GM19397 (cell line): Measurements from ENCODE around the gene DYNLT5.
"Not testable (repeated sequence)": the region's sequence is repeated elsewhere in the genome, so short reads cannot be mapped to it uniquely, and the experiment has no call there.

Source experiments
- ATAC-seq: cut with Tn5 transposase; IDR thresholded peaks from one replicate; pipeline ENCODE4 v1.9.1; 2021; ENCODE audit warnings: mild to moderate bottlenecking, moderate library complexity; ENCODE audit not compliant: unreplicated experiment

Gene DYNLT5, protein sequence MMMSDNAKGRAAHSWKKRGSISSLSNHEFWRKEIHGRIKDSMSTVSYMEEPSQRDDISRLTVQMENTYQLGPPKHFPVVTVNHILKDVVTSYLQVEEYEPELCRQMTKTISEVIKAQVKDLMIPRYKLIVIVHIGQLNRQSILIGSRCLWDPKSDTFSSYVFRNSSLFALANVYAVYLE

DNA sequence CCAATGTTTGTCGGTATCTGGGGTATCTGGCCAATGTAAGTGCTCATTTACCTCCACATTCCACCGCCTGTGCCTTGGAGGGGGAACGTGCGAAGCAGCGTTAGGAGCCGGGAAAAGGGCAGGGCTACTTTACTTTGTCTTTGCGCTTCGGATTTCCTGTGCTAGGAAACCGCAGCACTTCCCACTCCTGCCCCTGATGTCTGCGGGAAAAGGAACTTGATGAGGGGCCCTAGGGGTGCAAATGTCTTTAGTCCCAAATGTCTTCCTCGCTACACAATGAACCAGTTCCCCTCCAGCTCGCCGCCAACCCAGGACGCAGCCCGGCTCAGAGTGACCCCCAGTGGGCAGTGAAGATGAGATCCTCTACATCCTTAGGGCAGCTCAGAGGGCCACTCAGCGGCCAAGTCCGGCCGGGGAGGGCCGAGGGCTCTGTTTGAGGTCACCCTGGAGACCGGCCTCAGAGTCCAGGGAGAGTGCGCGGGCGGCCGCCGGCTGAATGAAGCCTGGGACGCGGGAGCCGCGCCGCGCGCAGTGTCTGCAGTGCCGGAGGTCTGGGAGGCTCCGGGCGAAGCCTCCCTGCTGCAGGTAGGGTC, at the start of gene DYNLT5:
TSS of gene DYNLT5 (plus strand) at position 460 of the 593 bp plus-strand sequence. CDS start 2,200 bp downstream, outside the sequence.
- peak; percentile 51 for ATAC-seq

DNA sequence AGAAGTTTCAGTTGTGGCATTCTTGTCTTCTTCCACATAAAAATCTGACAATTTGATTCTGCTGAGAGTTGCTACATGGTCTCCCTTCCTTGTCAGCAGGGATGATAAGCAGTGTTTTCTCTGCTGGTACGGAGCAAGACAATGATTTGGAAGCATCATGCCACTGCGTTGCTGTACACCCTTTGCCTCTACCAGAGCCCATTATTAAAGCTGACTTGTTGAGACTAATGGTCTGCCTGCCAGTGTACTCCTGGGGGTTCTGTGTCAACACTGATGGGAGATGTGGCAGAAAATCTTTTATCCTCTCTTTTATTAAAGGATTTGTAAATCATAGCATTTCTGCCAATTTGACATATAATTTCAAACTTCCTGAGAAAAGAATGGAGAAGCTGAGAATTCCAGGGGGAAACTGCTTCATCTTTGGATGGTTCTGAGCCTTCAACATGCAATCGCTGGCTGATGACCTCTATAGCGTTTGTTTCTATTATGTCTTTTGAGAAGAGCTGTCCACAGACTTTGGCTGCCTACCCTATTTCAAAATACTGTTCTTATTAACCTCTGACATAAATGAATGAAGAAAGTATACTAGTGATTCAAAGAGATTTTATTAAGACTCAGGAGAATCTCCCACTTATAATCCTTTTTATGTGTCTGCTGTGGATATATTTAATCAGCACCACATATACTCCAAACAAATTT, 47.9 kb upstream of the DYNLT5 start:
- no peak for ATAC-seq

DNA sequence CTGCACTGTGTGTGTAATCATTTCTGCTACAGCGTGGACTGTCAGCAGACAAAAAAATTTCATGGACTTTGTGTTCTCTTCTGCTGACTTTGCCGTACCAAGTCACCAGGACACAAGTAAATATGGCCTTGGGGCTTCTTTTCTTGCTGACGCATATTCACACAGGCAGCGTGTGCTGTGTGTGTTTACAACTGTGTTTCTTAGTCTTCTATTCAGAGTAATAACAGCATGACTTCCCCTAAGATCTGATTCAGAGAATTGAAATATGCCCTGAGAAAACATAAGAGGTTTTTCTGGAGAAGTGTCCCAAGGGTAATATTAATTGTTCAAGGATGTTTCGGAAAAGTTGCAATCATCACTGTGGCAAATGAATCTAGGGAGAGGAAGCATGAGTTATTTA, 47.1 kb upstream of the DYNLT5 start:
- no peak for ATAC-seq

DNA sequence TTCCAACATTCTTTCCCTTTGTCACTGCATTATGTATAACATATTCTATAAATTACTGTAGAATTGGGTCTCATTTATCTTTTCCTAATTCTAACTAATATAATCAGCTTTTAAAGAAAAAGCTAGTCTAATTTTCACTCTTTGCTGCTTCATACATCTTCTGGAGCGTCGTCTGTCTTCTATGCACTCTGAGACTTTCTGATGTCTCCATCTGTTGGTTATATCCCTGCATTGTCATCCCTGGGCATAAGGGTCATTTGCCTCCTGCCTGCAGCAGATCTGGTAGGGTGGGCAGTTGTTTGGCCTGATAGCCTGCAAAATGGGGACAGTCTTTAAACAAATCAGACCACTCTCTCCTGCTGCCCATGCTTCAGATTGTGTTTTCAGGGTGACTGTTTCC, 40.8 kb upstream of the DYNLT5 start:
- ATAC-seq, result no peak

DNA sequence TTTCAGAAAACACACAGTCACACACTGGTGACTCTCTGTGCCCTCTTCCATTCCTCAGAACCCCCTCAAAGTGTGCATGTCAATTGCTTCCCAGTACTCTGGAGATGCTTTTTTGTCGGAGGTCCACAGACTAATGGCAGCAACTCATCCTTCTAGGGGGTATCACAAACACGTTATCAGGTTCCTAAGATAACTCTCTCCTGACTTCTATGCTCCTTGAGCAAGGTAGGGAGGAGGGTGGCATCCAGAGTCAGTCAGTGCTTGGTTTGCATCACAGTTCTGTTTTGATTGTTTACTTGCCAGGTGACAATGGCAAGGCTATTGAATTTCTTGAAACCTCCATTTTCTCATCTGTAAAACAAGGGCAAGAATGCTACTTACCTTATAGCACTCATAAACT, 39.4 kb upstream of the DYNLT5 start:
- no peak for ATAC-seq

- no peak for ATAC-seq
These were observed 28.3 kb upstream of the DYNLT5 start for GRCh38 chr1:66723985-66724384.

DNA sequence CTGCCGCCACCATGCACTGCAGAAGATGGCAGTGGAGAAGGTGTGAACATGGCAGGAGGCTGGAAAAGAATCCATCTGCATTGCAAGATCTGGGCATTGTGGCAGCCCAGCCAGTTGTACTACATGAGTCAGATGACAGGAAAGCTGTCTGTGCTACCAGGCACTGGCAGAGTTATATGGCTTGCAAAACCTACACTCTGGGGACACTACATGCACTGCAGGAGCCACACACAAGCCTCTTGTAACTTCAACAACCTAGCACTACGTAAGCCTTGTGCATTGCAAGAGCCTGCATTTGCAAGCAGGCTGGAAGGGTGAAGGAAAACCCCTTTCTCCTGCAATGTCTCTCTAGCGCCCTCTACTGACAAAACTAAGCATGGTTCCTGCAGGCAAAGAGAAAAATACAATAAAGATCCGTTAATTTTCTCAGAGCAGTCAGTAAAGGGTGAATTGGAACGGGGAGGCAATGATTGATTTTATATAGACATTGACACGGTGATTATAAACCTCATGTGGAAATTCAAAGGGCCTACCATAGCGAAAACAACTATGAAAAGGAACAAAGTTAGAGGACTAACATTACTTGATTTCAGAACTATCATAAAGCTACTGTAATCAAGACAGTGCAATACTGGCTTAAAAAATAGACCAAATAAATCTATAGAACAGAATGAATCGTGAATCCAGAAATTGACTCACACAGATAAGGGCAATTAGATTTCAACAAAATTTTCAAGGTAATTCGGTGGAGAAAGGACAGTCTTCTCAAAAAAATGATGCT, 26.2 kb upstream of the DYNLT5 start:
- ATAC-seq, result peak; percentile 62

- ATAC-seq, result no peak
These were observed 24.2 kb upstream of the DYNLT5 start for GRCh38 chr1:66728021-66728420.

DNA sequence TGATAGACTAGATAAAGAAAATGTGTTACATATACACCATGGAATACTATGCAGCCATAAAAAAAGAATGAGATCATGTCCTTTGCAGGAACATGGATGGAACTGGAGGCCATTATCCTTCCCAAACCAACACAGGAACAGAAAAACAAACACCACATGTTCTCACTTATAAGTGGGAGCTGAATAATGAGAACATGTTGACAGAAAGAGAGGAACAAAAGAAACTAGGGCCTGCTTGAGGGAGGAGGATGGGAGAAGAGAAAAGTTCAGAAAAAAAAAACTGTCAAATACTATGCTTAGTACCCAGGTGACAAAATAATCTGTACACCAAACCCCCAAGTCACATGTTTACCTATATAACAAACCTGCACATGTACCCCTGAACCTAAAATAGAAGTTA, 23.5 kb upstream of the DYNLT5 start:
- ATAC-seq, result not testable (repeated sequence)

- no peak for ATAC-seq
These were observed 23.1 kb upstream of the DYNLT5 start for GRCh38 chr1:66729119-66729518.

DNA sequence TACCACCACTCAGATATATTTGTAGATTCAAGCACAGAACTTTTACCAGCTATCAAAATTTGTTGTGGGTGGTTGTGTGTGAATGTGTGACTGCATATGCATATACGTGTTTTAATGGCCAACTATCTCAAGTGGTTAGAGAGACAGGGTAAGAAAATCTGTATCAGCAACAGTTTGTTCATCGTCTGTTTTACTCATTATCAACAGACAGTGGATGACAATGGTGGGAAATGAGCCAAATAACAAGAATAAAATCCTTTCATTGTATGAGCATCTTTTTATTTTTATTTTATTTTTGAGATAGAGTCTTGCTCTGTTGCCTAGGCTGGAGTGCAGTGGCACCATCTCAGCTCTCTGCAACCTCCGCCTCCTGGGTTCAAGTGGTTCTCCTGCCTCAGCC, 22.7 kb upstream of the DYNLT5 start:
- ATAC-seq, result no peak

DNA sequence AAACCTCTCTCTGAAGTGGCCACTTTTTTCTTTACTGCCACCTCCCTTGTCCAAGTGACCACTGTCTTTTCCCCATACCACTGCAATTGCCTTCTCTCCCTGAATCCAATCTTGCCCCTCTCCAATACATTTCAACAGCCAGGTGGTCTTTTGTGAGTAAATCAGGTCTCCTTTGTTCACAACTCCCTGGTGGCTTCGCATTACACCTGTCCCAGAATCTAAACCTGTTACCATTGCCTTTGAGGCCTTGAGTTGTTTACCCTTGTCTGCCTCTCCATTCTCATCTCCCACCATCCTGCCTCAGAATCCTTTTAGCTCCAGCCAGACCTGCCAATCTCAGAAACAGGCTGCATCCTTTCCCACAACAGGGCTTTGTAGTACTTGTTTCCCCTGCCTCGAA, 21.8 kb upstream of the DYNLT5 start:
- ATAC-seq, result no peak

DNA sequence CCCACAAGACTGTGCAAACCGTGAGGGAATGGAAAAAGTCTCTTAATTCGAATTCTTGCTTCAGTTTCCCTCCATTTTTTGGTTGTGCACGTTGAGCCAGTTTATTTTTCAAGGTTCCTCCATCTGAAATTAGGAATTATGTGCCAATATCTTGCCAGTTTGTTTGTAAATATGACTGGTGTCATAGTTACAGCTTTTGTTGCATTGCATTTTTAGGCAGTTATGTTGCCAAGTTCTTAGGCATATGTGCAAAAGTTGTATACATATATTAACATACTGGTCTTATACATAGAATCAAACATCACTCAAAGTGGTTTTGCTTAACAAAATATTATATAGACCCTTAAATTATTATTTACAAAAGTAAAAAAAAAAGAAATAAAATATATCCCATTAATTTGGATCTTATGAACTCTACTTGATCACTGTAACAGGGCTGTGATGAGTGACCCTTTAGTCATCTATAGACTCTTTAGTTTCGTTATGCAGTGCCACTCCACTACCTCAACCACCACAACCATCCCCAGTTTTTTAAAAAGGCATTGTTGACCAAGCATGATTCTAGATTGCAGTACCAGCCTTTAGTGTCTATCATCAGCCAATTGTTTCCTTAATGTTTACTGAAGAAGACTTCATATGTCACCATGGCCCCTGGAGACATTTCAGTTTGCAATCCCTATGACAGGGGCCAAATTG, 20.9 kb upstream of the DYNLT5 start:
- ATAC-seq, result peak; percentile 44

- peak; percentile 63 for ATAC-seq
These were observed 19.7 kb upstream of the DYNLT5 start for GRCh38 chr1:66732407-66733166.

DNA sequence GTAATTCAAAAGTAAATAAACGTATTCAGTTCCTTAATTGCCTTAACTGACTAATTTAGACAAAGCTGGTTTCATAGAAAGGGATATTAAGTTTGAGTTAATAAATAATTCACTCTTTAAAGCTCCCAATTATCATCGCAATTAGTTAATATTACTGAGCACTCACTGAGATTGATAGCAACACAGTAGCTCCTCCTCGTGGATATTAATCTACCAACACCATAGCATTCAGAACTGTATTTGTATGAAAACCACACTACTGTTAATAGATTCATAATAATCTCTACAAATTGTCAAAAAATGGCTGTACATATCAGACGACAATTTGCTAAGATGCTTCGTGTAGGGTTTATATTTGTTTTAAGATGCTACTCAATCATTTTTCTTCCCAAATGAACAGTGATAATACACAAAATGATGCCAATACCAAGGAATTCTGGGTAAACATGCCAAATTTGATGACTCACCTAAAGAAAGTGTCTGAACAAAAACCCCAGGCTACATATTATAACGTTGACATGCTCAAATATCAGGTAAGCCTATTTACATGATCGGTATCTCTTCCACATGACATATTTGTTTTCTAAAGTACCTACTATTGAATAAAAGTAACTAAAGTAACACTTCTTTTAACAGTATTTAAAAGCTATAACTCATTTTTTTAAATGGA, 18.8 kb upstream of the DYNLT5 start:
- ATAC-seq, result no peak

- ATAC-seq, result not testable (repeated sequence)
These were observed 17.7 kb upstream of the DYNLT5 start for GRCh38 chr1:66734531-66734930.

DNA sequence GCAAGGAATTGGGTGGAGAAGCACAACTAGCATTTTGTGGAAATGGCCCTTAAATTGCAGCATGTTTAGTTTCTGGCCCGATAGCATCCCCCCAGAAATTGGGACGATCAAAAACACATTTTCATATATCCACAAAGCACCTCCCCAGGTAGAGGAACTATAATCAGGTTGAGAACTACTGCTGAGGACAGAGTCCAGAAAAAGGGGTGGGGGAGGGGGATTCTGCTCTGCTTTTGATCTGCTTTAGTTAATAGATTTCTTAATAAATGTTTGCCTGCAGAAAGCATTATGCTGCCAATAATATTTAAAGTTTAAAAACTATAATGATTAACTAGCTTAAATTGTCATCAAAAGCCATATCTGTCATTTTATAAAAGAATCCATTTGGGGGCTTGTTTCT, 14.4 kb upstream of the DYNLT5 start:
- no peak for ATAC-seq

DNA sequence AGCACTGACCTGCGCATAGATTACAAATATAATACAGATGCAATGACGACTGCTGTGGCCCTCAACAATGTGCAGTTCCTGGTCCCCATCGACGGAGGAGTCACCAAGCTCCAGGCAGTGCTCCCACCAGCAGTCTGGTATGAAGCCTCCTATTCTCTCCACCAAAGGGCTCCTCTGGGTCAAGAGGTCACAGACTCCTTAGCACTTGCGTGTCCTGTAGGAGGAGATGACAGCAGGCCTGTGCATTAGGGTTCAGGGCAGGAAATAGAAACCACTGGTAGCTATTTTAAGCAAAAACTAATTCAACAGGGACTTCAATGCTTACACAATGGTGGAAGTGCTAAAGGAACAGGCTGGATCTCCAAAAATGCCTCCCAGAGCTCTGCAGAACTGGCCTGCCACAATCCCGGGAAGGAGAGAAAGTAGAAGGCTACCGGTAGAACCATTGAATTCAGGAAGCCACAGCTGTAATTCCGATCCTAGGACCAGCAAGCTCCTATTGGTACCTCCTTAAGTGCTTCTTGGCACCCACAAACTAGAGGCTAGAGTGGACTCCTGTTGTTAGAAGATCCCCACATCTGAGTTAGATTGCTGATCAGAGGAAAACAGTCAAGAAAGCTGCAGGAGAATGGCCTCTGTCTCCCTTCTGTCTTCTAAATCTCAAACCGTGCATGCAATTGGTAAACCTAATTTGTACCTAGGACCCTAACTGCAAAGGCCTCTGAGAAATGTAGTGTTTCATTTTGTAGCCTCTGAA, 12.7 kb upstream of the DYNLT5 start:
- peak; percentile 80 for ATAC-seq

DNA sequence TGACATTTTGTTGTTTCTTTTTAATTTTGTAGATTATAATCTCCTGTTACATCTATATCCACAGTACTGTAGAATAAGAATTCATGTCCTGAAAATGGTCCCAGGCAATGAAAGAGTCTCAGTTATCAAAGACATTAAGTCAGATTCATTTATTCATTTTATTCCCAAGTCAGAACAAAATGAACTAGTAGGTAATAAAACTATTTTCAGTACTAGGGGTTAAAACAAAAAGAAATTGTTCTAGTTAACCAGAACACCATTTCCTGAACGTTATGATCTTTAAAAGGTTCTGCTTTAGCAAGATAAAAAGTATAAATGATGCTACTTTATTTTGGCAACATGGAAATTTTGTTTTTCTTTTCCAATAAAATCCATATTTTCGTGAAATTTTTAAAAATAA, 6.8 kb upstream of the DYNLT5 start:
- ATAC-seq, result no peak
